Smooth muscle cell (in vitro differentiated cells): Measurements from ENCODE around the gene KMT2A. TPM values are rescaled to one million over a fixed set of nuclear protein-coding genes. Genes with fewer than 3 reads are reported as not detected.

Experiments
- DNase-seq: peaks from one replicate; lab custom pipeline; 2025; ENCODE audit not compliant: unreplicated experiment; lab: John Stamatoyannopoulos, UW
- H2AFZ ChIP-seq: fragments of 200-600 bp; sonication (generic); 2 replicates; pipeline ENCODE4 v1.6.0; 2016; ENCODE audit warnings: antibody characterized with exemption, low read depth, mild to moderate bottlenecking
- H3F3A ChIP-seq: fragments of 200-600 bp; sonication (generic); 2 replicates; pipeline ENCODE4 v1.6.0; 2017; ENCODE audit warnings: antibody characterized with exemption, low read depth
- H3K27ac ChIP-seq: fragments of 200-600 bp; sonication (generic); 2 replicates; pipeline ENCODE4 v1.5.1; 2016; ENCODE audit warnings: low read depth, mild to moderate bottlenecking
- H3K27me3 ChIP-seq: fragments of 200-600 bp; sonication (generic); 2 replicates; pipeline ENCODE4 v1.6.1; 2016; ENCODE audit warnings: low read depth, mild to moderate bottlenecking
- H3K36me3 ChIP-seq: fragments of 200-600 bp; sonication (generic); 2 replicates; pipeline ENCODE4 v1.5.1; 2016; ENCODE audit warnings: low read depth
- H3K4me1 ChIP-seq: fragments of 200-600 bp; sonication (generic); 2 replicates; pipeline ENCODE4 v1.5.1; 2016; ENCODE audit warnings: low read depth
- H3K4me2 ChIP-seq: fragments of 200-600 bp; sonication (generic); 2 replicates; pipeline ENCODE4 v1.6.0; 2016; ENCODE audit warnings: mild to moderate bottlenecking
- H3K4me3 ChIP-seq: fragments of 200-600 bp; sonication (generic); 2 replicates; pipeline ENCODE4 v1.5.1; 2016; ENCODE audit warnings: mild to moderate bottlenecking
- H3K79me2 ChIP-seq: fragments of 200-600 bp; sonication (generic); 2 replicates; pipeline ENCODE4 v1.6.0; 2016; ENCODE audit warnings: low read depth, mild to moderate bottlenecking
- H3K9ac ChIP-seq: fragments of 200-600 bp; sonication (generic); 2 replicates; pipeline ENCODE4 v1.6.0; 2016; ENCODE audit warnings: low read depth
- H3K9me3 ChIP-seq: fragments of 200-600 bp; sonication (generic); replicated peaks from 2 replicates; pipeline ENCODE4 v1.5.1; 2016; ENCODE audit warnings: low read depth
- H4K20me1 ChIP-seq: fragments of 200-600 bp; sonication (generic); 2 replicates; pipeline ENCODE4 v1.6.0; 2016; ENCODE audit warnings: low read depth
- WGBS: methylation state at CpG from one replicate; pipeline ENCODE4 v1.1.7; 2016; ENCODE audit warnings: low lambda C conversion rate; 5-methylcytosine and 5-hydroxymethylcytosine counted together
- polyA plus RNA-seq: library from polyadenylated mRNA; unstranded; fragments of >200 nt; fragmentation: Nextera tagmentation; extraction: Ambion mirVana; gene quantifications from 2 replicates; pipeline ENCODE4 v1.2.1, GENCODE V29; 2016
- total RNA-seq: library from RNA; depleted of rRNA; stranded (reverse); fragments of >200 nt; gene quantifications from 2 replicates; pipeline ENCODE4 v1.2.3, GENCODE V29; 2014
- TF ChIP-seq, protein P1 (sequence below): fragments of 200-600 bp; sonication (generic); IDR thresholded peaks from 2 replicates; pipeline ENCODE4 v1.5.1; 2017; ENCODE audit warnings: borderline replicate concordance, mild to moderate bottlenecking, antibody characterized with exemption; ENCODE audit not compliant: insufficient read depth, poor library complexity, severe bottlenecking

KMT2A gene
- total and polyA plus RNA-seq, 2 experiments from 2014 or later = 15.5 to 27.8 TPM

GRCh38 chr11:118545533-118545932 lies 109.2 kb downstream of the KMT2A start:
- no peaks in the 10 kb centered on the region for H3K36me3 ChIP-seq
- H3F3A ChIP-seq = no peaks in the 10 kb centered on the region
- no peaks in the 10 kb centered on the region for H3K9me3 ChIP-seq
- TF ChIP-seq, protein P1, sequence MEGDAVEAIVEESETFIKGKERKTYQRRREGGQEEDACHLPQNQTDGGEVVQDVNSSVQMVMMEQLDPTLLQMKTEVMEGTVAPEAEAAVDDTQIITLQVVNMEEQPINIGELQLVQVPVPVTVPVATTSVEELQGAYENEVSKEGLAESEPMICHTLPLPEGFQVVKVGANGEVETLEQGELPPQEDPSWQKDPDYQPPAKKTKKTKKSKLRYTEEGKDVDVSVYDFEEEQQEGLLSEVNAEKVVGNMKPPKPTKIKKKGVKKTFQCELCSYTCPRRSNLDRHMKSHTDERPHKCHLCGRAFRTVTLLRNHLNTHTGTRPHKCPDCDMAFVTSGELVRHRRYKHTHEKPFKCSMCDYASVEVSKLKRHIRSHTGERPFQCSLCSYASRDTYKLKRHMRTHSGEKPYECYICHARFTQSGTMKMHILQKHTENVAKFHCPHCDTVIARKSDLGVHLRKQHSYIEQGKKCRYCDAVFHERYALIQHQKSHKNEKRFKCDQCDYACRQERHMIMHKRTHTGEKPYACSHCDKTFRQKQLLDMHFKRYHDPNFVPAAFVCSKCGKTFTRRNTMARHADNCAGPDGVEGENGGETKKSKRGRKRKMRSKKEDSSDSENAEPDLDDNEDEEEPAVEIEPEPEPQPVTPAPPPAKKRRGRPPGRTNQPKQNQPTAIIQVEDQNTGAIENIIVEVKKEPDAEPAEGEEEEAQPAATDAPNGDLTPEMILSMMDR = no peak
- no peak overlapping the region for H3K4me2 ChIP-seq
- no peak overlapping the region for H3K4me3 ChIP-seq
- H2AFZ ChIP-seq = no peak overlapping the region
- no peaks in the 10 kb centered on the region for H3K4me1 ChIP-seq
- no peak for DNase-seq
- no peaks in the 10 kb centered on the region for H3K79me2 ChIP-seq
- 91% methylated on average over 5 of the region's 5 CpGs for WGBS
- H3K27ac ChIP-seq = no peak overlapping the region
- no peaks in the 10 kb centered on the region for H4K20me1 ChIP-seq
- H3K9ac ChIP-seq = no peak overlapping the region
- H3K27me3 ChIP-seq = no peaks in the 10 kb centered on the region

GRCh38 chr11:118547132-118547531 lies 110.8 kb downstream of the KMT2A start:
- Histone ChIP-seq H3K4me3 (no peak overlapping the region), H2AFZ (no peak overlapping the region), H3K9me3 (no peaks in the 10 kb centered on the region), H3F3A (no peaks in the 10 kb centered on the region), H3K27me3 (no peaks in the 10 kb centered on the region), H3K4me1 (no peaks in the 10 kb centered on the region), H3K9ac (no peak overlapping the region), H3K27ac (no peak overlapping the region), H3K4me2 (no peak overlapping the region), H3K36me3 (no peaks in the 10 kb centered on the region), H4K20me1 (no peaks in the 10 kb centered on the region), H3K79me2 (no peaks in the 10 kb centered on the region)
- TF ChIP-seq, protein P1 = no peak
- WGBS = 98% methylated on average over 2 of the region's 2 CpGs
- DNase-seq = no peak

GRCh38 chr11:118552341-118552740 lies 116.0 kb downstream of the KMT2A start:
- Histone ChIP-seq H3F3A (no peaks in the 10 kb centered on the region), H3K4me1 (no peaks in the 10 kb centered on the region), H3K79me2 (no peaks in the 10 kb centered on the region), H3K9me3 (no peaks in the 10 kb centered on the region), H3K27me3 (no peaks in the 10 kb centered on the region), H4K20me1 (no peaks in the 10 kb centered on the region), H3K36me3 (peaks cover 6% of the 10 kb centered on the region), H3K4me2 (no peak overlapping the region), H3K4me3 (no peak overlapping the region), H2AFZ (no peak overlapping the region), H3K27ac (no peak overlapping the region), H3K9ac (no peak overlapping the region)
- 77% methylated on average over 4 of the region's 4 CpGs for WGBS
- TF ChIP-seq, protein P1 = no peak
- no peak for DNase-seq

GRCh38 chr11:118560806-118561205 lies 124.5 kb downstream of the KMT2A start:
- H4K20me1 ChIP-seq = no peaks in the 10 kb centered on the region
- no peak overlapping the region for H2AFZ ChIP-seq
- no peaks in the 10 kb centered on the region for H3K36me3 ChIP-seq
- H3K27me3 ChIP-seq = no peaks in the 10 kb centered on the region
- no peak overlapping the region for H3K4me3 ChIP-seq
- TF ChIP-seq, protein P1 = no peak
- H3K27ac ChIP-seq = no peak overlapping the region
- no peak overlapping the region for H3K9ac ChIP-seq
- no peaks in the 10 kb centered on the region for H3K9me3 ChIP-seq
- no peaks in the 10 kb centered on the region for H3F3A ChIP-seq
- no peak for DNase-seq
- H3K4me2 ChIP-seq = no peak overlapping the region
- H3K79me2 ChIP-seq = no peaks in the 10 kb centered on the region
- no peaks in the 10 kb centered on the region for H3K4me1 ChIP-seq
- 95% methylated on average over 4 of the region's 4 CpGs for WGBS
